HG03442 (cell line): Measurements from ENCODE around the gene ERBB2.

ENCODE experiments used
- ATAC-seq: cut with Tn5 transposase; IDR thresholded peaks from one replicate; pipeline ENCODE4 v1.9.1; 2021; ENCODE audit warnings: mild to moderate bottlenecking, moderate library complexity; ENCODE audit not compliant: unreplicated experiment

The ERBB2 gene

DNA sequence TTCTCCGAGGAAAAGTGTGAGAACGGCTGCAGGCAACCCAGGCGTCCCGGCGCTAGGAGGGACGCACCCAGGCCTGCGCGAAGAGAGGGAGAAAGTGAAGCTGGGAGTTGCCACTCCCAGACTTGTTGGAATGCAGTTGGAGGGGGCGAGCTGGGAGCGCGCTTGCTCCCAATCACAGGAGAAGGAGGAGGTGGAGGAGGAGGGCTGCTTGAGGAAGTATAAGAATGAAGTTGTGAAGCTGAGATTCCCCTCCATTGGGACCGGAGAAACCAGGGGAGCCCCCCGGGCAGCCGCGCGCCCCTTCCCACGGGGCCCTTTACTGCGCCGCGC lies at the start of gene ERBB2:
Gene ERBB2, plus strand, starts transcription at position 247 of the 330 bp plus-strand sequence. CDS start 175 bp downstream, outside the sequence.
- no peak for ATAC-seq

DNA sequence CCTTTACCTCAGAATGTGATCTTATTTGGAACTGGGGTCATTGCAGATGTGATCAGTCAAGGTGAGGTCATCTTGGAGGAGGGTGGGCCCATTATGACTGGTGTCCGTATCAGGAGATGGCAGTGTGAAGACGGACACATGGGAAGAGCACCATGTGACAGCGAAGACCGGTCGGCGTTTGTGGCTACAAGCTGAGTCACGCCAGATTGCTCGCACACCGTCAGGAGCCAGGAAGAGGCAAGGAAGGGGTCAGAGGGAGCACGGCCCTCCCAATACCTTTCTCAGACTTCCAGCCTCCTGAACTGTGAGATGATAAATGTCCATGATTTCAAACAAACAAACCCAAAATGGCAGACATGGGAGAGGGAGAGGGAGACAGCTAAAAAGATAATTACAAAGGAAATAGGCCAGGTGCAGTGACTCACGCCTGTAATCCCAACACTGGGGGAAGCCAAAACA lies 49.7 kb upstream of the ERBB2 start:
- no peak for ATAC-seq

DNA sequence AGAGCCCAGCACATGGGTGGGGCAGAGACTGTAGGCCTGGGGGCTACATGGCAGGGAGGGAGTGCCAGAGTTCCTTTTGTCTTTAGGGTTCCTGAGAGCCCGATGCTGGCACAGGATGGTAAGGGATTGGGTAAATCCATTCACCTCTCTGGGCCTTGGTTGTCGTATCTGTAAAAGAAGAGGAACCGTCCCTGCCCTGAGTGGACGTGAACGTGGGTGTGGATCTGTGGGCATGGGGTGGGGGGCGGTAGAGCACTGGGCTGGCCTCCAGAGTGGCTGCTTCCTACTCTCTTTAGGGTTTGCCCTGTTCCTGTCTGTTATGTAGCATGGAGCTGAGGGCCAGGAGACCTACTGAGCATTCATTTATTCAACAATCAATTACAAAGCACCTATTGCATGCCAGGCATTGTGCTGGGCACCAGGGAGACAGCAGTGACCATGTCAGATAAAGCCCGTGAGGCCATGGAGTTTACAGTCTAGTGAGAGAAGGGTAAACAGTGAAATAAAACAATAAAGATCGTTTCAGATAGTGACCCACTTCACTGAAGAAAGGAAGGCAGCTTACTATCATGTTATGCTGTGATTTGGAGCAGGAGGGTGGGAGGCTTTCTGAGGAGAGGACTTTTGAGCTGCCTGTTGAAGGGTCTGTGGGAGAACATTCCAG lies 47.8 kb upstream of the ERBB2 start:
- ATAC-seq = no peak

DNA sequence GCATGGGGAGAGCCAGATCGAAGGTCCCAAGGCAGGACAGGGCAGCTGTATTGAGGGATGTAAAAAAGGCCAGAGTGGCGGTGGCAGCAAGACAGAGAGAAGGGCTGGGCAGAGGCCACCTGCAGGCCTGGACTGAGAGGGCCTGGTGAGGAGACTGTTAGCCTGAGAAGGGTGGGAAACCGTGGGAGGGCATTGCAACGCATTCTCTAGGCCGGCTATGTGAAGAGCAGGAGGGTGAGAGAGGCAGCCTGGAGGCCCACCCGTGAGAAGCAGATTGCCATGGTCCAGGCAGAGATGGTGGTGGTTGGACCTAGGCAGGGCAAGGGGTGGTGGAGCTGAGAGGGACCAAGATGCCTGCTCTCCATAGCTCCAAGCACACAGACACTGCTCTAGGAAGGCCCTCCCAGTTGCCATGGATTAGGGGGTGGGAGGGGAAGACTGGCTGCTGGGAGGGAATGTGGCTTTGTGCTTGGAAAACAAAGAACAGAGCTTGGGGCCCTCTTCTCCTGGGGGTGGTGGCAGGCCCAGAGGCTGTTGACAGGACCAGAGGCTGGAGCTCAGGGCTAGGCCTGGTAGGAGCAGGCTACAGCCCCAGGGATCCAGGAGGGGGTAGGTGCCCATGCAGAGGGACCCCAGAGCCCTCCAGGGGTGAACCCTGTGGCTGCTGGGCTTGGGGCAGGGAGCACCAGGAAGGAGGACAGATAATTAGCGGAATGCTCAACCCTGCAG lies 47.1 kb upstream of the ERBB2 start:
- ATAC-seq = no peak

DNA sequence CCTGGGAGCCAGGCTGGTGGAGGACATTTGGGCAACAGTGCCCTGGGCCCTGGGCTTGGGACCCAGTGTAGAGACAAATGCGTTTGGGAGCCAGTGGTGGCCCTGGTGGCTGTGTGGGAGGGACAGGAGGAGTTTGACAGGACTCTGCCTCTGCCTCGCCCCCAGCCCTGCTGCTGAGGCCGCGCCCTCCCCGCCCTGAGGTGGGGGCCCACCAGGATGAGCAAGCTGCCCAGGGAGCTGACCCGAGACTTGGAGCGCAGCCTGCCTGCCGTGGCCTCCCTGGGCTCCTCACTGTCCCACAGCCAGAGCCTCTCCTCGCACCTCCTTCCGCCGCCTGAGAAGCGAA lies 46.6 kb upstream of the ERBB2 start:
- ATAC-seq = no peak

DNA sequence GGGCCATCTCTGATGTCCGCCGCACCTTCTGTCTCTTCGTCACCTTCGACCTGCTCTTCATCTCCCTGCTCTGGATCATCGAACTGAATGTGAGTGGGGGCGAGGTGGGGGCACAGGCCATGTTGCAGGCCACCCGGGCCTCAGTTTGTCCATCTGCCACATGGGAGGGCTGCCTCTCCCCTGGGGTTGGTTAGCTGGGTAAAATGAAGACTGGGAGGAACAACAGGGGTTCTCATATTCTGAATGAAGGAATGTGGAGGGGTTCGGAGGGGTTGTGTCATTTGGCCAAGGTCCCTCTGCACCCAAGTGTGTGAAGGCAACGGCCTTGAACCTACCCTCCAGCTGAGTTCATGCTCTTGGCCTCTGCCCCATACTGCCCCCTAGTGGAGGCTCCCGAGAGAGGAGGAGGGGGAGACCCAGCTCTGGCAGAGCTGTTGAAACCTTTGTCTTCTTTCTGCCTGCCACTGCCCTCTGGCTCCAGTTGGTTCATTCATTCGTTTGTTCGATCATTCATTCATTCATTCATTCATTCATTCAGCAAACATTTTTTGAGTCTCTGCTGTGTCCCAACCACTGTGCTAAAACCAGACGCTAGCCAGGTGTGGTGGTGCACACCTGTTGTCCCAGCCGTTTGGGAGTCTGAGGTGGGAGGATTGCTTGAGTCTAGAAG lies 46.1 kb upstream of the ERBB2 start:
- ATAC-seq = no peak

DNA sequence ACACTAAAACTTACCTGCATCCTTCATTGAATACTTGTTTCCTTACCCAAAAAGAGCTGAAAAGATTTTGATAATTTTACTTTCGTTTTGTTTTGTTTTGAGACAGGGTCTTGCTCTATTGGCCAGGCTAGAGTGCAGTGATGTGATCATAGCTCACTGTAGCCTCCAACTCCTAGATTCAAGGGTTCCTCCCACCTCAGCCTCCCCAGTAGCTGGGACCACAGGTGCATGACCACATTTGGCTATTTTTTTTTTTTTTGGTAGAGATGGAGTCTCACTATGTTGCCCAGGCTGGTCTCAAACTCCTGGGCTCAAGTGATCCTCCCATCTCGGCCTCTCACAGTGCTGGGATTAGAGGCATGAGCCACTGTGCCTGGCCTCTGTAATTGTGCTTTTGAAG lies 44.8 kb upstream of the ERBB2 start:
- no peak for ATAC-seq

DNA sequence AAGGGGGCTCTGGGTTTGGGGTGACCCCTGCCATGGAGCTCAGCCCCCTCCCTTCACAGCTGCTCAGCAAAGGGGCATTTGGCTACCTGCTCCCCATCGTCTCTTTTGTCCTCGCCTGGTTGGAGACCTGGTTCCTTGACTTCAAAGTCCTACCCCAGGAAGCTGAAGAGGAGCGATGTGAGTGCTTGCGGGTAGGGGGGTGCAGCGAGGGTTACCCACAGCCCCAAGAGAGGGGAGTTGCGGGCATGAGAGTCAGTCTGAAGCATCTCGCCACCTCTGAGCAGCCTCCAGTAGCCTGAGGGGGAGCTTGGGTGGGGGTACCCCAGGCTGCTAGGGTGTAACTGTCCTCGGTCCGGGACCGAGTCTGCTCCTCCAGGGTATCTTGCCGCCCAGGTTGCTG lies 41.5 kb upstream of the ERBB2 start:
- no peak for ATAC-seq

DNA sequence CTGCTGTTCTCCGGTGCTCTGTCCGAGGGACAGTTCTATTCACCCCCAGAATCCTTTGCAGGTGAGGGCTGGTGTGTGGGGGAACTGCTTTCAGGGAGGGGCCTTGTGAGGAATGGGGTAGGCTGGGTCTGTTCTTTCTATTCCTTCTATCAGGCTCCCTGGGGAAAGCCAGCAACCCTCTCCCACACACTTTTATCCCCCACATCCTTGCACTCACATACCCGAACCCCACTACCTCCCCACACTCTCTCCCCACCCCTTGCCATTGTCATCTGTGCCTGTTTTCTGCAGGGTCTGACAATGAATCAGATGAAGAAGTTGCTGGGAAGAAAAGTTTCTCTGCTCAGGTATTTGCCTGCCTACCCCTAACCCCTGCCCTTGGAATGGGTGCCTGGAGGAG lies 41.1 kb upstream of the ERBB2 start:
- ATAC-seq = no peak

DNA sequence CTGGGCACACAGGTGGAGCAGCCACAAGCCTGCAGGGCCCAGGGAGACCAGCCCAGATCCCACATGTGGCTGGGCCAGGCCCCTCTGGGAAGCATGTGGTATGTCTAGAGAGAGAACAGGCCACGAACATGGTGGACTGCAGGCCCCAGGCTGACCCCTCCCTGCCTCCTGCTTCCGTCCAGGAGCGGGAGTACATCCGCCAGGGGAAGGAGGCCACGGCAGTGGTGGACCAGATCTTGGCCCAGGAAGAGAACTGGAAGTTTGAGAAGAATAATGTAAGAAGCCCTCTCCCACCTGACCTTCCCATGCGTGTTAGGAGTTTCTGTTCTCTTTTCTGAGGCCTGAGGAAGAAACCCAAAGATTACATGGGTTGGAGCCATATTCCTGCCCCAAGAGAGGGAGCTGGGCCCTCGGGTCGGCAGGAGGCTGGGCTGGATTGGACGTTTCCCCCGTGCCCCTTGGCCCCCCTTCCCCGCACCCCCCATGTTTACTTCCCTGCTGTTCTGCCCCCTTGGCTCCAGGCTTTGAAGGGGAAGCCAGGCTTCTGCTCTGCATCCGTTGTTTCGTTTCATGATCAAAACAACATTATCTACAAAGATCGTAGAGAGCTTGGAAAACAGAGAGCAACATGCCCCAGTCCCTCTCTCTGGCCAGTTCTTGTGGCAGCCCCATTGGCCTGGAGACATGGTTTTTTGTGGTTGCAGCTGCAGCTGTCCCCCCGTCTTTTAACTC lies 40.4 kb upstream of the ERBB2 start:
- no peak for ATAC-seq

DNA sequence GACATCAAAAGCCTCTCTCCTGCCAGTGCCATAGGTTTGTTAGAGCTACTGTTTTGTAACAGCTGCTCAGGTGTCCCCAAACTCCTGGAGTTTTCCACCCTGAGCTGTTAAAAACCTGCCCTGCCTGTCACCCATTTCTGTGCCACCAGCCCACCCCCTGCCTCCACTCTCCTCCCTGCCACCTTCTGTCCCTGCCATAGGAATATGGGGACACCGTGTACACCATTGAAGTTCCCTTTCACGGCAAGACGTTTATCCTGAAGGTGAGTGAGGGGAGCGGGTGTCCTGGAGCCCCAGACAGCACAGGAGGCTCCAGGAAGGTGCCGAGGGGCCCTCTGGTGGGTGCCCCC lies 39.9 kb upstream of the ERBB2 start:
- no peak for ATAC-seq

DNA sequence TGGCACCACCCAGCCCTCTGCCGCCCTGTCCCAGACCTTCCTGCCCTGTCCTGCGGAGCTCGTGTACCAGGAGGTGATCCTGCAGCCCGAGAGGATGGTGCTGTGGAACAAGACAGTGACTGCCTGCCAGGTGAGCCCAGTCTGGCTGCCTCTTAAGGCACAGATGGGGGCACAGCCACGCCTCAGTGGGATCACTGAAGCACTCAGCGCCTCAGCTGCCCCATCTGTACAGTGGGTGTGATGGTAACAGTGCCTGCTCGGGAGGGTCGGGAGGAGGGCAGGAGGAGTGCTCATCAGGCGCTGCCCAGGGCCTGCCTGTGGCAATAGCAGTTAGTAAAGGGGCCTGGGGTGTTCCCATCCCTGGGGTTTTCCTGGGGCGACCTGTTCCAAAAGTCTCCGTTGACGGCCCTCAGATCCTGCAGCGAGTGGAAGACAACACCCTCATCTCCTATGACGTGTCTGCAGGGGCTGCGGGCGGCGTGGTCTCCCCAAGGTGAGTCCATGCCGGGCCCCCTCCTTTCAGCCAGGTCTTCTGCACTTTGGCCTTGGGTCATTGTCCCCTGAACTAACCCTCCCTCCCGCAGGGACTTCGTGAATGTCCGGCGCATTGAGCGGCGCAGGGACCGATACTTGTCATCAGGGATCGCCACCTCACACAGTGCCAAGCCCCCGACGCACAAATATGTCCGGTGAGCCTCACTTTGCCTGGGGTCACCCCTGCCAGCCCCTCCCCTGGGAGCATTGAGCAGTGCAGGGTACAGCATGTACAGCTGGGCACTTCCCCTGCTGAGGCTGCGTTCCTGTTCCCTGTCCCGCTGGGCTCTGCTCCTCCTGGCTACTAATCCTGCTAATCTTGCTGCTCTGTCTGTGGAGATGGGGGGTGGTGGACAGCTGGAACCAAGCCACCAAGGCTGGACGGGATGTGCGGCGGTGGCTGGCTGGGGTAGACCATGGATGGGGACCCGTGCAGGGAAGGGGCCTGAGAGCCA lies 39.2 kb upstream of the ERBB2 start:
- no peak for ATAC-seq

DNA sequence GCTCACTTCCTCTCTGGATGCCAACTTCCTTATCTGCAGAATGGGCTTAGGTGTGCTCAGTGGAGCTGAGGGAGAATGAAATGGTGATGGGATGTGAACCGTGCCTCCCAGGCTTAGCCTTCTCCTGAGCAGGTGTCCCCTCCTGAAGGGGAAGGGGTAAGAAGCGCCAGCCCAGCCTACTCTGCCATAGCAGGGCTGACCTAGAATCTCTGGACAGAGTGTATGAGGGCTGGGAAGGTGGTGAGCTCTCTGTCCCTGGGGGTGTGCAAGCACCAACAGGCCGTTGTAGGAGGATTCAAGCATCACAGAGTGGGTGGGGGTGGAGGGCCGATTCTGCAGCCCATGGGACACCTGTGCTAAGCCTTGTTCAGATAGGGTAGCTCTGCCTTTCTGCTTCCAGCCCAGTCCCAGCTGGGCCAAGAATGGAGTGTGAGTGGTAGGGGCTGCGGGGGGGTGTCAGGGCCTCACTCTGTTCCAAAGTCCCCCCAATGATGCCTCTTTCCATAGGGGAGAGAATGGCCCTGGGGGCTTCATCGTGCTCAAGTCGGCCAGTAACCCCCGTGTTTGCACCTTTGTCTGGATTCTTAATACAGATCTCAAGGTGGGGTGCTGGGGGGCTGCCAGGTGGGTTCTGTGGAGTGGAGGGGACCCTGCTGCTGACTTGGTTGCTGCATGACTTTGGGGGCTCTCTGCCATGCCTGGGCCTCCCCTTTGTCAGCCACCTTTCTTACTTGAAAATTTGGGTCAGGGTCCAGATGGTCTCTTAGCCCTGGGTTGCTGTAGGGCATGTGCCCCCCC lies 37.9 kb upstream of the ERBB2 start:
- ATAC-seq = no peak

DNA sequence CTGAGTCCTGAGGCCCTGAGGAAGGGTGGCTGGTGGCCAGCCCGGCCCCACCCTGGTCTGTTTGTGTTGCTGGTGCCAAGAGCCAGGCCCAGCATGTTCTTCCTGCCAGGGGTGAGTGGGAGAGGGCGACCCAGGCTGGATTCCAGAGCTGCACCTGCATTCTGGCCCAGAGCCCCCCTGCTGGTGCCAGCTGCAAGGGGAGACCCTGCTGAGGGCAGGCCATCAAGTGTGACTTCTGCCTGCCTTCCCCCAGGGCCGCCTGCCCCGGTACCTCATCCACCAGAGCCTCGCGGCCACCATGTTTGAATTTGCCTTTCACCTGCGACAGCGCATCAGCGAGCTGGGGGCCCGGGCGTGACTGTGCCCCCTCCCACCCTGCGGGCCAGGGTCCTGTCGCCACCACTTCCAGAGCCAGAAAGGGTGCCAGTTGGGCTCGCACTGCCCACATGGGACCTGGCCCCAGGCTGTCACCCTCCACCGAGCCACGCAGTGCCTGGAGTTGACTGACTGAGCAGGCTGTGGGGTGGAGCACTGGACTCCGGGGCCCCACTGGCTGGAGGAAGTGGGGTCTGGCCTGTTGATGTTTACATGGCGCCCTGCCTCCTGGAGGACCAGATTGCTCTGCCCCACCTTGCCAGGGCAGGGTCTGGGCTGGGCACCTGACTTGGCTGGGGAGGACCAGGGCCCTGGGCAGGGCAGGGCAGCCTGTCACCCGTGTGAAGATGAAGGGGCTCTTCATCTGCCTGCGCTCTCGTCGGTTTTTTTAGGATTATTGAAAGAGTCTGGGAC lies 37.1 kb upstream of the ERBB2 start:
- no peak for ATAC-seq

DNA sequence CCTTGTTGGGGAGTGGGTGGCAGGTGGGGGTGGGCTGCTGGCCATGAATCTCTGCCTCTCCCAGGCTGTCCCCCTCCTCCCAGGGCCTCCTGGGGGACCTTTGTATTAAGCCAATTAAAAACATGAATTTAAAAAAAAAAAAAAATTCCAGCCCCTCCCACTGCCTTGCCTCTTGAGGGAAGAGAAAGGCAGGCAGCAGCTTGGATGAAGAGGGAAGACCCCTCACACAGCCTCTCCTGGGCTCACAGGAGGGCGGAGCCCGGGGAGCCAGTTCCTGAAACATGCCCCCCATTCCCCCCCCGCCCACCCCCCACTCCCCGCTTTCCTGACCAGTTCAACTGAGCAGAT lies 36.5 kb upstream of the ERBB2 start:
- no peak for ATAC-seq

DNA sequence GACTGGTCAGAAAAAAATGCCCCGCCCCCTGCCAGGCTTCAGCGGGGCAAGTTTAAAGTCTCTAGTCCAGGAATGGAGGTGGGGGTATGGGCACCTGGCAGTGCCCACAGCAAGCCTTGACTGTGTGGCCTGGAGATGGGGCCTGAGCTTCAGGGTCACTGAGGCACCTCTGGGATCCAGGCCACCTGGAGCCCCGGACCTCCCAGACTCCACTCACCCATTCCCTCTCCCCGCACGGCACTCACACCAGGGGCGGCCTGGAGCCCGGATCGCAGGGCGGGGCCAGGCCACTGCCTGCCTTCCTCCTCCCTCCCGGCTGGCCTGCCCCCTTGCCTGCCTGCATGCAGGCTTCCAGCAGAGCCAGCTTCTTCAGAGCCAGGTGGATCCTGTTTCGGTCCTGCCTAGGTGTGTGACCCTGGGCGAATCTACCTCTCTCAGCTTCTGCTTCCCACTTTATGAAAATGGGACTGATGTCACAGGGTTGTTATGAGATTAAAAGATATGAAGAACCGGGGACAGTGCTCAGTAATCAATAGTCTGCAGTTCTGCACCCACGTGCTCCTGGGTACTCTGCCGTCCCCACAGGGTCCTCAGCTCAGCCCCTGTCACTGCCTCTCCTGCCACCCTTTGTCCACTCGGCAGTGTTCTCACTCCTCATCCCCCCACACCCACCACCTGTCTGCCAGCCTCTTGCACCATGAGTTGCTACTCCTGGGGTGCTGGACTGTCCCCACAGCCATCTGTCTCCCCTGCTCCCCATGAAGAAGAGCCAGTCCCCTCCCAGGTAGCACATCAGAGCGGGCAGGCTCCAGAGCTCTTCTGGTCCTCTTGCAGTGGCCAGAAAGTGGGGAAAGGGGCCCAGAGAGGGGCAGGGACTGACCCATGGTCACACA lies 35.9 kb upstream of the ERBB2 start:
- ATAC-seq = no peak

DNA sequence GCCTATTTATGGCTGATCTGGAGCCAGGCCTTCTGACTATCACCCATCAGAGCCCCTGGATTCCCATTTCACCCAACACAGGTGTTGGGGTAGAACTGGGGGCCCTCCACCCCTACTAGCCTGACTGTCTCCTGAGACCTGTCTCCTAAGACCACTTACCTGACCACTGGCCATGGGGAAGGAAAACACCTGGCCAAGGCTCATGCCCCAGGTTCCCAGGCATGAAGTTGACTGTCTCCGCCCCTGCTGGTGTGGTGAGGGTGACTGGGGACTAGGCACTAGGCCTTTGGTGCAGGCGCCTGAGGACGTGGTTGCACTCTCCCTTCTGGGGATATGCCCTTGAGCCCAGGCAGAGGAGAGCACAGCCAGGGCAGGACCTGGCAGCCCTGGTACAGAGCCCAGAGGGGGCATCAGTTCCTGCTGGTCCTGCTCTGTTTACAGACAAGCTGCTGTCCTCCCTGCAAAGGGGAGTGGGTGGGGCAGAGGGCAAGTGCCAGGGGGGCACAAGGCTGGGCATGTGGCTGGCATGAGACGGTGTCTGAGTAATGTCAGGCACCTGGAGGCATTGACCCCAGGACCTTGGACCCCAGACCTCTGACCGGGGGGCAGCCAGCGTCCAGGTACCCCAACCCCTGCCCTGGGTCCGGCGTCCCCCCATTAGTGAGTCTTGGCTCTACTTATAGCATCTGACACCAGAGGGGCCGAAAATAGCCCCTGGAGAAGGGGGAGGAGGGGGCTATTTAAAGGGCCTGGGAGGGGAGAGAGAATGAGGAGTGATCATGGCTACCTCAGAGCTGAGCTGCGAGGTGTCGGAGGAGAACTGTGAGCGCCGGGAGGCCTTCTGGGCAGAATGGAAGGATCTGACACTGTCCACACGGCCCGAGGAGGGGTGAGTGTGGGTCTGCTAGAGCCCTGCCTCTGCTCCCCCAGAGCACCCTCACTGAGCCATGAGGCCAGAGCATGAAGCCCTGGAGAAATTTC lies 35.0 kb upstream of the ERBB2 start, which contains the start of gene TCAP:
Gene TCAP, plus strand, starts transcription at position 769 of the 981 bp plus-strand sequence. Its CDS starts 11 bp downstream, at position 780.
- no peak for ATAC-seq
